ENCODE results near the gene SHISA4.
"Not testable (repeated sequence)": the region's sequence is repeated elsewhere in the genome, so short reads cannot be mapped to it uniquely, and the experiment has no call there.

The SHISA4 gene

DNA sequence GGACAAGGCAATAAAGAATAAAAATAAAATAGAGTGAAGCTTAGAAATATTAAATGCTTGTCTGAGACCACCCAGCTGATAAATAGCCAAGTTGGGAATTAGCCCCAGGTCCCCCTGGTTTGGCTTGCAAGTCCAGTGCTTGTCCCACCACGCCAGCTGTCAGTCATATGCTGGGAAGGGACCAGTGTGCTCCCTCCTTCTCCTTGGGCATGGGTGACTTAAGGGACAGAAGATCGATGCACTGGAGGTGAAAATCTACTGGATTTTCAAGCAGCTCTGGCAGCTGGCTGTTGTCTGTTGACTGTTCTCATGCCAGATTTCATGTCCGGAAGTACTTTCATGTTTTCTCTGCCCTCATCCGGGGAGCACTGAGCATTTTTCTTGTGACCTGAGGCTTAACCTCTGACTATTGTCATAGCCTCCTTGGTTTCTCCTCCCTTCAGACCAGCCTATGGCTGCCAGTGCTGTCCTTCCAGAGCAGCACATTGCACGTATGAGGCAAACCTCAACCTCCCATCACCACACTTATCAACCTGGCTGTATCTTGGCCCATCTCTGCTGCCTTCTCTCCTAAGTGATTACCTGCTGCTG lies 45.2 kb downstream of the SHISA4 start:
- no peak for DNase-seq (ENCODE audit: low read depth)
- TF ChIP-seq, protein P1, sequence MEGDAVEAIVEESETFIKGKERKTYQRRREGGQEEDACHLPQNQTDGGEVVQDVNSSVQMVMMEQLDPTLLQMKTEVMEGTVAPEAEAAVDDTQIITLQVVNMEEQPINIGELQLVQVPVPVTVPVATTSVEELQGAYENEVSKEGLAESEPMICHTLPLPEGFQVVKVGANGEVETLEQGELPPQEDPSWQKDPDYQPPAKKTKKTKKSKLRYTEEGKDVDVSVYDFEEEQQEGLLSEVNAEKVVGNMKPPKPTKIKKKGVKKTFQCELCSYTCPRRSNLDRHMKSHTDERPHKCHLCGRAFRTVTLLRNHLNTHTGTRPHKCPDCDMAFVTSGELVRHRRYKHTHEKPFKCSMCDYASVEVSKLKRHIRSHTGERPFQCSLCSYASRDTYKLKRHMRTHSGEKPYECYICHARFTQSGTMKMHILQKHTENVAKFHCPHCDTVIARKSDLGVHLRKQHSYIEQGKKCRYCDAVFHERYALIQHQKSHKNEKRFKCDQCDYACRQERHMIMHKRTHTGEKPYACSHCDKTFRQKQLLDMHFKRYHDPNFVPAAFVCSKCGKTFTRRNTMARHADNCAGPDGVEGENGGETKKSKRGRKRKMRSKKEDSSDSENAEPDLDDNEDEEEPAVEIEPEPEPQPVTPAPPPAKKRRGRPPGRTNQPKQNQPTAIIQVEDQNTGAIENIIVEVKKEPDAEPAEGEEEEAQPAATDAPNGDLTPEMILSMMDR (IDR thresholded peaks at IDR 0.05; ENCODE audit: low read depth, low read length, missing control alignments), result no peak
- H3K4me3 ChIP-seq (ENCODE audit: low read depth, low read length), result no peak overlapping the region
- in situ Hi-C loops (cut with HindIII; ENCODE audit: low sequenced_read_pairs), result no loop called here

DNA sequence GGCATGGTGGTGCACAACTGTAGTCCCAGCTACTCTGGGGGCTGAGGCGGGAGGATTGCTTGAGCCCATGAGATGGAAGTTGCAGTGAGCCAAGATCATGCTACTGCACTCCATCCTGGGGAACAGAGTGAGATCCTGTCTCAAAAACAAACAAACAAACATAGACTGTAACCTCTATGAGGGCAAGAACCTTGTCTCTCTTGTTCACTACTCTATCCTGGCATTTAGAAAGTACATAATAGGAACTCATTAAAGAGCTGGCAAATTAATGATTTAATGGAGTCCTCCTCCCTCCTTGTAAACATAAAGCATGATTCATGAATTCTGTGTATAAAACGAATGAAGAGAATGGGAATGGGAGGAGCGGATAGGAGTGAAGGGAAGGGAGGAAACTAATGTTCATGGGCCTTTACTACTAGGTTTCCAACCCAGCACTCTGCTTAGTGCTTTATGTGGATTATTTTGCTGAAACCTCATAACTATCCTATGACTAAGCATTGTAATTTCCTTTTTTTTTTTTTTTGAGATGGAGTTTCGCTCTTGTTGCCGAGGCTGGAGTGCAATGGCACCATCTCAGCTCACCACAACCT lies 49.0 kb downstream of the SHISA4 start:
- TF ChIP-seq, protein P1 (IDR thresholded peaks at IDR 0.05; ENCODE audit: low read depth, low read length, missing control alignments), result no peak
- DNase-seq (ENCODE audit: low read depth), result no peak
- in situ Hi-C loops (cut with HindIII; ENCODE audit: low sequenced_read_pairs), result no loop called here
- H3K4me3 ChIP-seq (ENCODE audit: low read depth, low read length), result no peak overlapping the region

DNA sequence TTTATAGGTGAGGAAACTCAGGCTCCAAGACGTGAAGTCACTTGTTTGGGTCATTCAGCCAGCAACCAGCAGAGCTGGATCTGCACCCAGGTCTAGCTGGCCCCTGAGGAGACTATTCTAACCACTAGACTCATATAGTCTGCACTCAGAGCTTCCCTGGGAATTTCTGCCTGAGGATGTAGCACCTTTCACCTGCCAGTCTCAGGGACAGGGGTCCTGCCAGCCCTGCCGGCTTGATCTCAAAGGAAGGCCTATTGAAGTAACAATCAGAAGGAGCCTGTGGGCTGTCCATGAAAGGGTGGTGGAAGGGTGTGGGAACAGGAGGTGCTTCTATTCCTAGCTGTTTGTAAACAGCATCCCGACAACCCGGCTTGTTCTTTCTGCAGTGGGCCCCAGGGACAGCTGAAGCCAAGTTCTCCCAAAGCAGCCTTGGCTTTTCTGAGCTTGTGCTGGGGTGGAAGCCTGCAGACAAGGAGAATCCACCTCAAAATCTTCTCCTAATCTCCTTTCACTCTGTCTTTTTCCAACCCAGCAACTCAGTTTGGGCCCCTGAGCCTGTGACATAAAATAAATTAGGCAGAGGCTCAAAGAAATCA lies 49.8 kb downstream of the SHISA4 start:
- H3K4me3 ChIP-seq (ENCODE audit: low read depth, low read length), result no peak overlapping the region
- TF ChIP-seq, protein P1 (IDR thresholded peaks at IDR 0.05; ENCODE audit: low read depth, low read length, missing control alignments), result no peak
- in situ Hi-C loops (cut with HindIII; ENCODE audit: low sequenced_read_pairs), result no loop called here
- DNase-seq (ENCODE audit: low read depth), result no peak

DNA sequence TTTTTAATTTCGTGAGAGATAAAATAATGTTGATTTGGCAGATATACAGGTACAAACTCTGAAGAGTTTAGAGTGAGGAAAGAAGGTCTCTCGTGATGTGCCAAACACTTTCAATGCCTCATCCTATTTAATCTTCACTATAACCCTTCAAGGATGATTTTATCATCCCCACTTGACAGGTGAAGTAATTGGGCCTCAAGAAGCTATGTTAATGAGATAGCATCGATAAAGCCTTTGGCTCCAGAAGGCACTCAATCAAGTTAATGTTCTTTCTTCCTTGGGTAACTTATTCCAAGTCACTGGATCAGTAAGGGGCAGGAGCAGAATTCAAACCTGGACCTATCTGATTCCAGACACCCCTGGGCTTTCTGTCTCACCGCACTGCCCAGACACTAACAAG lies 50.5 kb downstream of the SHISA4 start:
- H3K4me3 ChIP-seq (ENCODE audit: low read depth, low read length), result no peak overlapping the region
- TF ChIP-seq, protein P1 (IDR thresholded peaks at IDR 0.05; ENCODE audit: low read depth, low read length, missing control alignments), result no peak
- no peak for DNase-seq (ENCODE audit: low read depth)
- in situ Hi-C loops (cut with HindIII; ENCODE audit: low sequenced_read_pairs), result no loop called here

DNA sequence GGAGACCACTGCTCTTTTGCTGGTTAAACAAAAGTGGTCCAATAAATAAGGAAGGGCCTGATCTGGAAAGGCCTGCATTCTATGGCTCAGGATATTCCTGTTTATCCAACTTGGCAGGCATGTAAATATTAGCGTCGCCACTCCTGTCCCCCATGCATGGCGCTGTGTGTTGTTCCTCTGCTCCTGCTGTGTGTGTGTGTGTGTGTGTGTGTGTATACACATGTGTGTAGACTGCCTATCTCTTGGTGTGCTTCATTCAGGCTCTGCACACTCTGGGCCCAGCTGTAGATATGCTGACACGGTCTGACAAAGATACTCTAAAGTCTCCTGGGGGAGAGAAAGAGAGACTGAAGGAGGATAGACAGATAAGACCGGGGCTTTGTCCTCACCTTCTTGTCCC lies 50.9 kb downstream of the SHISA4 start:
- in situ Hi-C loops (cut with HindIII; ENCODE audit: low sequenced_read_pairs), result no loop called here
- no peak for DNase-seq (ENCODE audit: low read depth)
- no peak overlapping the region for H3K4me3 ChIP-seq (ENCODE audit: low read depth, low read length)
- TF ChIP-seq, protein P1 (IDR thresholded peaks at IDR 0.05; ENCODE audit: low read depth, low read length, missing control alignments), result no peak

DNA sequence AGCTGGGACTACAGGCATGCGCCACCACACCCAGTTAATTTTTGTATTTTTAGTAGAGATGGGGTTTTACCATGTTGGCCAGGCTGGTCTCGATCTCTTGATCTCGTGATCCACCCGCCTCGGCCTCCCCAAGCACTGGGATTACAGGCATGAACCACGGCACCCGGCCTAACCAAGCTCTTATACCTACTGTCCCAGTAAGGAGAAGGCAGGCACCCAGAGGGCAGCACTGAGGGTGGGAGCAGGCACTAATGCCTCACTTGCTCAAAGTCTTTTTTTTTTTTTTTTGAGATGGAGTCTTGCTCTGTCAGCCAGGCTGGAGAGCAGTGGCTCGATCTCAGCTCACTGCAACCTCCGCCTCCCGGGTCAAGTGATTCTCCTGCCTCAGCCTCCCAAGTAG lies 51.6 kb downstream of the SHISA4 start:
- DNase-seq (ENCODE audit: low read depth); in situ Hi-C loops (cut with HindIII; ENCODE audit: low sequenced_read_pairs); H3K4me3 ChIP-seq (ENCODE audit: low read depth, low read length): not testable (repeated sequence)

DNA sequence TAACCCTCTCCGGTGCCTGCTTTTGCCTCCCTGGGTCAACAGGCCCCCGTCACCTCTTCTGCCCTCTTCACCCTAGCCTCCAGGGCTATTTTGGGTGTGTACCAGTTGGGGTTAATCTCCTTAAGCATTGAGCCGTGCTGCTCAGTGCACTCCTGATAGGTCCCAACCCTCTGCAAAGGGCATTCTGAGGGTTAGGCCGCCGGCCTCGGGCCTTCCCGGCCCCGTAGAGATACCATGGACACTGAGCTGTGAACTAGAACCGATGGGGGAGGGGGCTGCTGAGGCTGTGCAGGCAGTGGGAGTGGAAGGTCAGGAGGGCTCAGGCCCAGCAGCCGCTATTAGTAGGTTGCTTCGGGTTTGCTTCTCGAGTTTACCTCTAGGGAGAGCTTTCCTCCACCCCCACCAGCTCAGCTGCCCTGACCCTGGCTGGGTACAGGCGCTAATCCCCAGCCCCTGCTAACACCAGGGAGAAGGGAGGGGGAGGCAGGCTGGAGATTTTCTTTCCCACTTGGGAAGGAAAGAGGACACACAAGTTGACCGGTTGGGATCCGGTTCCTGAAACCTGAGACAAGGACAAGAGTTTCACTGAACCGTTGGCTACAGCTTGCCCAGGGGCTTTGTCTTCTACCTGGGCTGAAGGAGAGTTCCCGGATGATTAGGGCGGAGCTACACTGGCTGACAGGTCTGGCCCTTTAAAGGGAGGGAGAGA lies 52.9 kb downstream of the SHISA4 start:
- in situ Hi-C loops (cut with HindIII; ENCODE audit: low sequenced_read_pairs), result no loop called here
- no peak overlapping the region for H3K4me3 ChIP-seq (ENCODE audit: low read depth, low read length)
- no peak for DNase-seq (ENCODE audit: low read depth)

More for the DNA sequence above, 52.9 kb downstream of the SHISA4 start:
- TF ChIP-seq, protein P1 (IDR thresholded peaks at IDR 0.05; ENCODE audit: low read depth, low read length, missing control alignments), result no peak
